ENCODE measurements around the gene POLR2C.
"Not testable (repeated sequence)": the region's sequence is repeated elsewhere in the genome, so short reads cannot be mapped to it uniquely, and the experiment has no call there.

Gene POLR2C

GRCh38 chr16:57479205-57479975 lies 16.9 kb downstream of the POLR2C start:
- no peak for DNase-seq (ENCODE audit: low read depth in 2 of 2)

GRCh38 chr16:57479976-57480753 lies 17.7 kb downstream of the POLR2C start:
- no peak for DNase-seq (ENCODE audit: low read depth in 2 of 2)

GRCh38 chr16:57480754-57481230 lies 18.3 kb downstream of the POLR2C start:
- DNase-seq (ENCODE audit: low read depth in 2 of 2): no peak

GRCh38 chr16:57481421-57481820 lies 18.9 kb downstream of the POLR2C start:
- no peak for DNase-seq (ENCODE audit: low read depth in 2 of 2)

- DNase-seq (ENCODE audit: low read depth in 2 of 2): no peak
Measured at GRCh38 chr16:57482845-57483545, 20.5 kb downstream of the POLR2C start.

- DNase-seq (ENCODE audit: low read depth in 2 of 2): no peak
Measured at GRCh38 chr16:57483725-57484514, 21.4 kb downstream of the POLR2C start.

GRCh38 chr16:57484515-57485005 lies 22.1 kb downstream of the POLR2C start:
- no peak for DNase-seq (ENCODE audit: low read depth in 2 of 2)

GRCh38 chr16:57485091-57485915 lies 22.8 kb downstream of the POLR2C start:
- no peak for DNase-seq (ENCODE audit: low read depth in 2 of 2)

- DNase-seq (ENCODE audit: low read depth in 2 of 2): peak; percentile 82 to 84
Measured at GRCh38 chr16:57485916-57486857, 23.7 kb downstream of the POLR2C start, which contains the start of gene DOK4. Gene DOK4 (minus strand): TSS chr16:57486493. CDS start chr16:57479507, 6,986 bp downstream.

- DNase-seq (ENCODE audit: low read depth in 2 of 2): no peak
Measured at GRCh38 chr16:57486858-57487834, 24.7 kb downstream of the POLR2C start.

- DNase-seq (ENCODE audit: low read depth in 2 of 2): no peak
Measured at GRCh38 chr16:57489229-57489628, 26.8 kb downstream of the POLR2C start.

GRCh38 chr16:57493767-57494166 lies 31.3 kb downstream of the POLR2C start:
- DNase-seq (ENCODE audit: low read depth in 2 of 2): no peak

- no peak for DNase-seq (ENCODE audit: low read depth in 2 of 2)
Measured at GRCh38 chr16:57497121-57497520, 34.6 kb downstream of the POLR2C start.

GRCh38 chr16:57498031-57498430 lies 35.6 kb downstream of the POLR2C start:
- DNase-seq (ENCODE audit: low read depth in 2 of 2): no peak

- DNase-seq (ENCODE audit: low read depth in 2 of 2): not testable (repeated sequence)
Measured at GRCh38 chr16:57499941-57500340, 37.5 kb downstream of the POLR2C start.

- DNase-seq (ENCODE audit: low read depth in 2 of 2): no peak
Measured at GRCh38 chr16:57500578-57501111, 38.2 kb downstream of the POLR2C start.

GRCh38 chr16:57501492-57501891 lies 39.0 kb downstream of the POLR2C start:
- DNase-seq (ENCODE audit: low read depth in 2 of 2): no peak
